H9 (cell line): ENCODE results near the gene SATB2. TPM values are rescaled to one million over a fixed set of nuclear protein-coding genes. Genes with fewer than 3 reads are reported as not detected.

Experiments
- DNase-seq: peaks from one replicate; pipeline ENCODE4 v3.0.0-alpha.2; 2017
- H2AFZ ChIP-seq: one replicate; pipeline ENCODE4 v1.6.1; 2013; ENCODE audit warnings: mild to moderate bottlenecking, low read length, control low read depth, moderate library complexity
- H2AK5ac ChIP-seq: 2 replicates; pipeline ENCODE4 v1.6.1; 2013; ENCODE audit warnings: low read length, control low read depth, mixed read lengths; ENCODE audit not compliant: insufficient read length
- H2BK120ac ChIP-seq: one replicate; pipeline ENCODE4 v1.6.1; 2013; ENCODE audit warnings: low read depth, mild to moderate bottlenecking, low read length, control low read depth, inconsistent platforms; ENCODE audit not compliant: poor library complexity, severe bottlenecking
- H2BK12ac ChIP-seq: 2 replicates; pipeline ENCODE4 v1.6.1; 2013; ENCODE audit warnings: low read length, control low read depth, mixed read lengths, low read depth; ENCODE audit not compliant: insufficient read length
- H2BK15ac ChIP-seq: 2 replicates; pipeline ENCODE4 v1.6.1; 2013; ENCODE audit warnings: low read depth, low read length, control low read depth
- H2BK20ac ChIP-seq: one replicate; pipeline ENCODE4 v1.6.1; 2013; ENCODE audit warnings: low read depth, mild to moderate bottlenecking, low read length, control low read depth, inconsistent platforms; ENCODE audit not compliant: poor library complexity, severe bottlenecking
- H2BK5ac ChIP-seq: 2 replicates; pipeline ENCODE4 v1.6.1; 2013; ENCODE audit warnings: low read length, control low read depth, mixed read lengths; ENCODE audit not compliant: insufficient read length
- H3K14ac ChIP-seq: 2 replicates; pipeline ENCODE4 v1.6.1; 2013; ENCODE audit warnings: low read length, control low read depth; ENCODE audit not compliant: insufficient read depth
- H3K18ac ChIP-seq: 2 replicates; pipeline ENCODE4 v1.6.1; 2013; ENCODE audit warnings: low read depth, mild to moderate bottlenecking, mixed read lengths, low read length, control low read depth; ENCODE audit not compliant: insufficient read length
- H3K23ac ChIP-seq: 2 replicates; pipeline ENCODE4 v1.6.1; 2013; ENCODE audit warnings: low read length, control low read depth, mixed read lengths, low read depth; ENCODE audit not compliant: insufficient read length
- H3K23me2 ChIP-seq: 2 replicates; pipeline ENCODE4 v1.6.1; 2013; ENCODE audit warnings: low read depth, mild to moderate bottlenecking, mixed read lengths, low read length, control low read depth; ENCODE audit not compliant: insufficient read length, poor library complexity, severe bottlenecking
- H3K27ac ChIP-seq: 2 replicates; pipeline ENCODE4 v1.5.1; 2013; ENCODE audit warnings: low read length, control low read depth, mixed read lengths, low read depth; ENCODE audit not compliant: insufficient read length
- H3K27me3 ChIP-seq: 2 replicates; pipeline ENCODE4 v1.6.1; 2013; ENCODE audit warnings: low read length, control low read depth, inconsistent platforms; ENCODE audit not compliant: insufficient read depth
- H3K4ac ChIP-seq: 2 replicates; pipeline ENCODE4 v1.6.1; 2013; ENCODE audit warnings: low read depth, mild to moderate bottlenecking, control low read depth, inconsistent platforms, low read length, moderate library complexity
- H3K4me1 ChIP-seq: 2 replicates; pipeline ENCODE4 v1.6.1; 2013; ENCODE audit warnings: low read length, control low read depth, inconsistent platforms; ENCODE audit not compliant: insufficient read depth
- H3K4me2 ChIP-seq: 2 replicates; pipeline ENCODE4 v1.6.1; 2013; ENCODE audit warnings: low read length, control low read depth, mixed read lengths; ENCODE audit not compliant: insufficient read length, insufficient read depth
- H3K56ac ChIP-seq: 2 replicates; pipeline ENCODE4 v1.6.1; 2013; ENCODE audit warnings: low read depth, mild to moderate bottlenecking, mixed read lengths, low read length, control low read depth; ENCODE audit not compliant: insufficient read length
- H3K79me1 ChIP-seq: 2 replicates; pipeline ENCODE4 v1.6.1; 2013; ENCODE audit warnings: low read depth, mild to moderate bottlenecking, moderate library complexity, low read length, control low read depth, inconsistent platforms; ENCODE audit not compliant: insufficient read depth, poor library complexity, severe bottlenecking
- H3K79me2 ChIP-seq: 2 replicates; pipeline ENCODE4 v1.6.1; 2013; ENCODE audit warnings: low read length, control low read depth, inconsistent platforms; ENCODE audit not compliant: insufficient read depth
- H3K9ac ChIP-seq: 2 replicates; pipeline ENCODE4 v1.6.1; 2013; ENCODE audit warnings: low read length, control low read depth, mixed read lengths; ENCODE audit not compliant: insufficient read length; ENCODE audit errors: extremely low read depth
- H3K9me3 ChIP-seq: one replicate; pipeline ENCODE4 v1.6.1; 2013; ENCODE audit warnings: low read depth, low read length, inconsistent platforms; ENCODE audit not compliant: control insufficient read depth
- H3T11ph ChIP-seq: one replicate; pipeline ENCODE4 v1.6.1; 2013; ENCODE audit warnings: mild to moderate bottlenecking, low read length, control low read depth, inconsistent platforms
- H4K20me1 ChIP-seq: one replicate; pipeline ENCODE4 v1.6.1; 2013; ENCODE audit not compliant: control insufficient read depth, insufficient read length, insufficient read depth
- H4K5ac ChIP-seq: 2 replicates; pipeline ENCODE4 v1.6.1; 2013; ENCODE audit warnings: low read depth, mild to moderate bottlenecking, mixed read lengths, low read length, control low read depth; ENCODE audit not compliant: insufficient read length
- H4K8ac ChIP-seq: replicated peaks from 2 replicates; pipeline ENCODE4 v1.6.1; 2013; ENCODE audit warnings: low read length, control low read depth, mixed read lengths, low read depth; ENCODE audit not compliant: insufficient read length
- H4K91ac ChIP-seq: 2 replicates; pipeline ENCODE4 v1.6.1; 2013; ENCODE audit warnings: low read depth, mild to moderate bottlenecking, moderate library complexity, mixed read lengths, low read length, control low read depth; ENCODE audit not compliant: insufficient read length
- H3K27ac Mint-ChIP-seq, 3 experiments: 2 replicates in 2 of 3; 3 replicates in 1 of 3; pipeline ENCODE4 v1.8.0; 2020 to 2021; ENCODE audit warnings: mixed read lengths in 3 of 3, mild to moderate bottlenecking in 1 of 3, moderate library complexity in 1 of 3
- H3K27me3 Mint-ChIP-seq: 2 replicates; pipeline ENCODE4 v1.8.0; 2021; ENCODE audit warnings: low read depth, mild to moderate bottlenecking, moderate library complexity, mixed read lengths
- H3K36me3 Mint-ChIP-seq, 3 experiments: 2 replicates in 2 of 3; 3 replicates in 1 of 3; pipeline ENCODE4 v1.8.0; 2020 to 2021; ENCODE audit warnings: low read depth in 3 of 3, mixed read lengths in 3 of 3; ENCODE audit not compliant: insufficient read depth in 1 of 3
- H3K4me1 Mint-ChIP-seq, 2 experiments: 2 replicates each; pipeline ENCODE4 v1.8.0; 2020; ENCODE audit warnings: mixed read lengths in 2 of 2
- H3K4me3 Mint-ChIP-seq, 2 experiments: 2 replicates in 1 of 2; 3 replicates in 1 of 2; pipeline ENCODE4 v1.8.0; 2020 to 2021; ENCODE audit warnings: mild to moderate bottlenecking in 2 of 2, mixed read lengths in 2 of 2, moderate library complexity in 1 of 2
- H3K9me3 Mint-ChIP-seq, 2 experiments: 2 replicates in 1 of 2; 3 replicates in 1 of 2; pipeline ENCODE4 v1.8.0; 2020; ENCODE audit warnings: mild to moderate bottlenecking in 2 of 2, mixed read lengths in 2 of 2, moderate library complexity in 1 of 2
- WGBS: extraction: QIAGEN DNeasy Blood & Tissue Kit; methylation state at CpG from one replicate; pipeline ENCODE4 v1.1.7; 2013; ENCODE audit warnings: missing lambda C conversion rate, low lambda C conversion rate, mixed read lengths; ENCODE audit not compliant: insufficient read length; ENCODE audit errors: extremely low coverage; 5-methylcytosine and 5-hydroxymethylcytosine counted together
- total RNA-seq: library from RNA; stranded (reverse); gene quantifications from 2 replicates; pipeline ENCODE4 v1.2.1, GENCODE V29; 2021
- TF ChIP-seq, protein P1 (sequence below): fragments of 200-600 bp; sonication (generic); conservative IDR thresholded peaks from 3 replicates; pipeline ENCODE4 v1.8.0; 2021; ENCODE audit warnings: antibody characterized with exemption, mild to moderate bottlenecking

The SATB2 gene
- total RNA-seq, 1 experiment from 2014 or later, result 23.8 TPM

DNA sequence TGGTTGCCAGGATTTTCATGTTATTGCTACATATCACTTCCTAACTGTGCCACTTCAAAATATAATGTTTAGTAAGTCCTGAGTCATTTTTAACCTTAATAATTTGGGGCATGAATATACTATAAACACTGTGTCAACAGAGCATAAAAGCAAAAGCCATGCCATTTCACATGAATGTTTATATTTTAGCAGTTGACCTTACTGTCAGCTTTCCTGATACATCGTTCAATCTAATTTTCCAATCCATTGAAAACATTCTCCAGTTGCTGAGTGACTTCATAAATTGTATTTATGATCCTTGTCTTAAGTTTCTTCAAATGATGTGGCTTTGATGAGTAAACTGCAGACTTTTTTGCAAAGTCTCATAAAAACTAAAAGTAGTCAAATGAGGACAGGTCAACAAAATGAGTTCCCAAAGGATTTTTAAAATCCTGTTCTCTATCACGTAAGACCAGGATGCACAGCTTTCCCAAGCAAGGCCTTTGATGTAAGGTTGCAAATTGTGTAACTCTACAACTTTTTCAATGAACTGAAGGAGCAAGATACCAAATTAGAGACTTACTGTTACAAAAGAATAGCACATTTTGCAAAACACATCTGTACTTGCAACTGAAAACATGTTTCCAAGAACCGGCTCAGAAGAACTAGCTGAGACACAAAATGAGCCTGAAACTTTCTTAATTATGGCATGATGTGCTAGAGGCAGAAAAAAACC lies 117.7 kb downstream of the SATB2 start:
- Mint-ChIP-seq H3K4me1 (peaks cover 0 to 3% of the 10 kb centered on the region in 2 experiments; a peak in 2 of 4 replicates), H3K9me3 (no peaks in the 10 kb centered on the region), H3K36me3 (peaks cover 0 to 3% (median 0%) of the 10 kb centered on the region in 3 experiments; a peak in 2 of 7 replicates), H3K27ac (no peak overlapping the region), H3K4me3 (no peak overlapping the region), H3K27me3 (no peaks in the 10 kb centered on the region)
- Histone ChIP-seq H4K20me1 (no peaks in the 10 kb centered on the region), H3K9me3 (no peaks in the 10 kb centered on the region), H2AFZ (no peak overlapping the region), H3K4me1 (no peaks in the 10 kb centered on the region), H3K27ac (no peak overlapping the region), H4K5ac (no peak overlapping the region), H2BK5ac (no peak overlapping the region), H2BK15ac (no peak overlapping the region), H4K8ac (no peak overlapping the region), H3K23me2 (no peaks in the 10 kb centered on the region), H3K18ac (no peak overlapping the region), H4K91ac (no peak overlapping the region), H2BK12ac (no peak overlapping the region), H3K79me2 (no peaks in the 10 kb centered on the region), H3K4me2 (no peak overlapping the region), H3K14ac (no peak overlapping the region), H3K9ac (no peak overlapping the region), H2AK5ac (no peak overlapping the region), H3K27me3 (no peaks in the 10 kb centered on the region), H3K4ac (no peak overlapping the region), H3K79me1 (no peaks in the 10 kb centered on the region), H3K56ac (no peak overlapping the region), H3T11ph (no peak overlapping the region), H2BK20ac (no peak overlapping the region), H2BK120ac (no peak overlapping the region), H3K23ac (no peak overlapping the region)
- WGBS, result no CpG with 5 or more reads among the region's 3 CpGs
- TF ChIP-seq, protein P1, sequence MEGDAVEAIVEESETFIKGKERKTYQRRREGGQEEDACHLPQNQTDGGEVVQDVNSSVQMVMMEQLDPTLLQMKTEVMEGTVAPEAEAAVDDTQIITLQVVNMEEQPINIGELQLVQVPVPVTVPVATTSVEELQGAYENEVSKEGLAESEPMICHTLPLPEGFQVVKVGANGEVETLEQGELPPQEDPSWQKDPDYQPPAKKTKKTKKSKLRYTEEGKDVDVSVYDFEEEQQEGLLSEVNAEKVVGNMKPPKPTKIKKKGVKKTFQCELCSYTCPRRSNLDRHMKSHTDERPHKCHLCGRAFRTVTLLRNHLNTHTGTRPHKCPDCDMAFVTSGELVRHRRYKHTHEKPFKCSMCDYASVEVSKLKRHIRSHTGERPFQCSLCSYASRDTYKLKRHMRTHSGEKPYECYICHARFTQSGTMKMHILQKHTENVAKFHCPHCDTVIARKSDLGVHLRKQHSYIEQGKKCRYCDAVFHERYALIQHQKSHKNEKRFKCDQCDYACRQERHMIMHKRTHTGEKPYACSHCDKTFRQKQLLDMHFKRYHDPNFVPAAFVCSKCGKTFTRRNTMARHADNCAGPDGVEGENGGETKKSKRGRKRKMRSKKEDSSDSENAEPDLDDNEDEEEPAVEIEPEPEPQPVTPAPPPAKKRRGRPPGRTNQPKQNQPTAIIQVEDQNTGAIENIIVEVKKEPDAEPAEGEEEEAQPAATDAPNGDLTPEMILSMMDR, result no peak
- no peak for DNase-seq
